Right ventricle myocardium inferior (tissue), 1 donor: Measurements from ENCODE around the gene HMMR. TPM values are rescaled to one million over a fixed set of nuclear protein-coding genes. Genes with fewer than 3 reads are reported as not detected.
"Not testable (repeated sequence)": the region's sequence is repeated elsewhere in the genome, so short reads cannot be mapped to it uniquely, and the experiment has no call there.

Experiments used
- ATAC-seq: fragments of 200-7000 bp; cut with Tn5 transposase; one replicate; pipeline ENCODE4 v1.9.1; 2020; ENCODE audit warnings: mild to moderate bottlenecking, moderate library complexity
- DNase-seq: peaks from one replicate; pipeline ENCODE4 v3.0.0; 2021; ENCODE audit errors: missing footprints
- intact Hi-C: fragments of 100-400 bp; cut with DNase I; formaldehyde crosslinking; loops from one replicate; pipeline ENCODE4 v1.11.0; 2022
- total RNA-seq: library from RNA; stranded (reverse); fragmentation: NEBNext Ultra II Directional; extraction: Animal tissue kit (Norgen Biotek cat#: 25700); gene quantifications from one replicate; pipeline ENCODE4 v1.2.1, GENCODE V29; 2021
- donor health status: DM: no; HTN: yes; CAD: no; lungs with severe emphysema.

Gene HMMR
- total RNA-seq, 1 donor from 2014 or later = 0.92 TPM

DNA sequence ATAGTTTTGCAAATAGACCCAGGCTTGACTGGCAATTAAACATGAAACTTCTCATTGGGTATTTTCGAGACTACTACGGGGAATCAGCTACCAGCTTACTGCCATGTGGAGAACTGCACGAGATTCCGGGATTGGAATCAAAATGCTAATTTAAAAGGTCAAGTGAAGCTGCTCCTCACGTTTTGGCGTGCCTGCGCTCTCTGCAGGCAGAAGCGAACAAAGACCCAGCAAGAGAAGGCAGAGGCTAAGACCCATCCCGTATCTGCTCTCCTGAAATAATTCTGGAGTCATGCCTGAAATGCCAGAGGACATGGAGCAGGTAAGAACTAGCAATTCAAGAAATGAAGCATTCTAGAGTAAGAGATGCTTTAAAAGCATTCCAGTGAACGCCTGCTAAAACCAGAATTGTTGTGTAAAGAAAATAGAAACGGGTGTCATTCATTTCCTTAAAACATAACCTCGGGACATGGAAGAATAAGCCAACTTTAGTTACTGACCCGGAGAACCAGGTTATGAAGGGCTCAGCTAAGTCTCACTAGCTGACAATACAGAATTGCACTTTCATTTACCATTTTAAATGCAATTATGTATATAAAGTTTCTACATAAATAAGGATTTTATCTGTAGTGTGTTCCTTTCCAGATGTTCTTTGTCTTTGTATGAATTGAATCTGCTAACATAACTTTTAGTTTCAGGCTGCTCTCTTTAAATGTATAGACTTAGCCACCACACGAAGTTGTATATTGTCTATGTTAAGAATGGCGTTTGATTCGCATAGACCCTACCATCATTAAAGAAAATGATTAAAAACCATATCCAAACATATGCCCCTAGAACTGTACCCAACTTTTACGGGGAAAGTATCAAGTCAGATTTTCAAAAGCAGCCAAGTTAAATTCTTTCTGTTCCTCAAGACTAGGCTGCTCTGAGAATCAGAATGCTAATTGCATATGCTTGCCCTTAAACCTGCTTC, 43.0 kb downstream of the HMMR start:
- DNase-seq (no peak), ATAC-seq (peak; percentile 17)
- intact Hi-C loops = loop anchor here (2.0 kb wide), 1 partner anchor 67 kb away; the partner anchor contains the start of gene CCNG1

- intact Hi-C loops = no loop called here
- DNase-seq (peak; percentile 57), ATAC-seq (peak; percentile 30)
These were observed 43.9 kb downstream of the HMMR start for GRCh38 chr5:163504079-163504931.

DNA sequence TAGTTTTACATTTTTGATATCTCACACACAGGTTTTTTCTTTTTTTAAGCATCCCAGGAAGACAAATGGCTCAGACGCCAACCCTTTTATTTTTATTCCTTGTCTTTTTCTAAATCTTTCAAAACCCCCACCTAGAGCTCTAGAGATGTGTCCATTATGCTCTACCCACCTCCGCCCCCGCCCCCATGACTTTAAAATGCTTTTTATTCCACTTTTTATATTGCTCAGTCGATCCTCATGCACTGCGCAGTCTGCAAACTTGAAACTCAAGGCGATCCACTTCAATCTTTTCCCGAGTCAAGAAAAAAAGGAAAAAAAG, 44.6 kb downstream of the HMMR start:
- peak; percentile 1 for ATAC-seq
- no peak for DNase-seq
- intact Hi-C loops = loop anchor here (1.0 kb wide), 1 partner anchor 45 kb away; the partner anchor contains the start of genes HMMR and NUDCD2

GRCh38 chr5:163505368-163506094, 45.1 kb downstream of the HMMR start, which contains the start of gene MAT2B:
Gene MAT2B, plus strand, starts transcription at chr5:163505619. Its CDS starts 68 bp downstream, at chr5:163505687.
- DNase-seq (peak; percentile 98), ATAC-seq (peak; percentile 99)
- intact Hi-C loops = loop anchor here (1.0 kb wide), 1 partner anchor 45 kb away; the partner anchor contains the start of genes HMMR and NUDCD2

- DNase-seq (no peak), ATAC-seq (no peak)
- intact Hi-C loops = no loop called here
These were observed 45.6 kb downstream of the HMMR start for GRCh38 chr5:163506095-163506457.

DNA sequence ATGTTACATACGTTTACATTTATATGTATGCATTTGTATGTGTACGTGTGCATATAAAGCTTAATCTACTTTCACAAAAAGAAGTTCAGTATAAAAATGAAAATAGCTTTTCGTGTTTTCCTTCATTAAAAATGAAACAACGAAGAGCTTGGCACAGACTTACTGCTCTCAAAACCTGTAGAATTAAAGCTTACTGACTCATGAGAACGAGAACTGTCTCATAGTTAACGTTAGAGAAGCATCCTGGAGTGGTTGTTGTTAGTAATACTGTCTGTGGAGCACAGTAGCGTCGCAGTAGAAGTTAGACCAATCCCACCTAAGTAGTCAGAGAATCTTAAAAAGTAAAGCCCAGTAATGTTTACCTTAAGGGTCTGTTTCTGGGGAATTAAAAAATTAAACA, 46.3 kb downstream of the HMMR start:
- ATAC-seq (no peak), DNase-seq (no peak)
- intact Hi-C loops = no loop called here

GRCh38 chr5:163508753-163509152, 48.3 kb downstream of the HMMR start:
- intact Hi-C loops = no loop called here
- DNase-seq (no peak), ATAC-seq (no peak)

DNA sequence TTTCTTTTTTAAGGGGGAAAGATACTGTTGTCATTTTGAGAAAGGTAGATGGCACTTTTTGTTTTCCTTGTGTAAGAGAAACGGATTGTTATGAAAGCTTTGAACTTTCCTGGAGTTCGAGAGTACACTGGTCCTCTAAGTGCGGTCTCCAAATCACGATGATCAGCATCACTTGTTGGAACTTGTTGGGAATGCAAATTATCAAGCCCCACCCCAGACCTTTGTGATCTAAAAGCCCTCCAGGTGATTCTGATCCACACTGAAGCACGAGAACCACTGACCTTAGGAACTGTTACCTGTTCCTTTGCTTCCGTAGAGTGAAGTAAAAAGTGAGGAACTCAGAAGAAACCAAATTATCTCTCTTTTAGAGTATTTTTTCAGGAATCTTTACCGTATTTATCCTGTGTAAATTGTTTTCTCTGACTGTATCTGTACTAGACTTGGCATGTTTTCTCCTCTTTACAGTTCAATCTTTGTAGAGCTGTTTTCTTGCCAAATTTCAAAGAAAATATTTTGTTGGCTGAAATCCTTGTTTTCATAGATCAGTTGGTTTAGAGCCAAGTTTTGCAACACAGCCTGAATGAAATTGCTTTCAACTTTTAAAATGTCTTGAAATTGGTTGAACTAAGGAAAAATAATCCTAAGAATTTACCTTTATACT, 49.0 kb downstream of the HMMR start:
- ATAC-seq (no peak), DNase-seq (no peak)
- intact Hi-C loops = no loop called here

DNA sequence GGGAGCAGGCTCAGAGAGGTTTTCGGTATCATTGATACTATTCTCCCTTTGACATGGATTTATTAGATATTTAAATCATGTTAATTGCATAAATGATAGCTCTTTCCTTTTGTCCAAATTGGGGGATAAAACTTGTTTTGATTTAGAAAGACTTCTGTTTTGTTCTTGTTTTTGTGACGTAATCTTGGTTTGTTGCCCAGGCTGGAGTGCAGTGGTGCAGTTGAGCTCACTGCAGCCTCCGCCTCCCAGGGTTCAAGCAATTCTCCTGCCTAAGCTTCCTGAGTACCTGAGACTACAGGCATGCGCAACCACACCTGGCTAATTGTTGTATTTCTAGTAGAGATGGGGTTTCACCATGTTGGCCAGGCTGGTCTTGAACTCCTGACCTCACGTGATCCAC, 52.1 kb downstream of the HMMR start:
- intact Hi-C loops = no loop called here
- ATAC-seq (no peak), DNase-seq (no peak)

DNA sequence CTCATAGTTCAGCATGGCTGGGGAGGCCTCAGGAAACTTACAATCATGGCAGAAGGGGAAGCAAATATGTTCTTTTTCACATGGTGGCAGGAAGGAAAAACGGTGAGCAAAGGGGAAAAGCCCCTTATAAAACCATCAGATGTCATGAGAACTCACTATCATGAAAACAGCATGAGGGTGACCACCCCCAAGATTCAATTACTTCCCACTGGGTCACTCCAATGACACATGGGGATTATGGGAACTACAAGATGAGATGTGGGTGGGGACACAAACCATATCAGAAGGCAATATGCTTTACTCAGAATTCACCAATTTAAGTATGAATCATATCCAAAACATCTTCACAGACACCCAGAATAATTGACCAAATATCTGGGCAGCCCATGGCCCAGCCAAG, 64.7 kb downstream of the HMMR start:
- DNase-seq (no peak), ATAC-seq (no peak)
- intact Hi-C loops = no loop called here

- DNase-seq = no peak
- intact Hi-C loops = no loop called here
- peak; percentile 85 for ATAC-seq
These were observed 69.3 kb downstream of the HMMR start for GRCh38 chr5:163529698-163530097.

DNA sequence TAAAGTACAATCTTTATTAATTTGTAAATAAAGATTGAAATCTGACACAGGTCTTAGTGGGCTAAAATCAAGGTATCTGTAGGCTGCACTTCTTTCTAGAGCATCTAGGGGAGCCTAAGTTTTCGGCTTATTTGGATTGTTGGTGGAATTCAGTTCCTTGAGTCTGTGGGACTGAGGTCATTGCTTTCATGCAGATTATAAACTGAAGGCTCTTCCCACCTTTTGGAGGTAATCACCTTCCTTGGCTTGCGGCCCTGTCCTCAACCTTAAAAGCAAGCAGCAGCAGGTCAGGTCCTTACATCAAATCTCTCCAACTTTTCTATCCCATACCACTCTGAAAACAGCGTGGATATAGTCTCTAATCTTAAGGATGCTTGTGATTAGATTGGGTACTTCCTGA, 70.8 kb downstream of the HMMR start:
- ATAC-seq (no peak), DNase-seq (no peak)
- intact Hi-C loops = no loop called here

DNA sequence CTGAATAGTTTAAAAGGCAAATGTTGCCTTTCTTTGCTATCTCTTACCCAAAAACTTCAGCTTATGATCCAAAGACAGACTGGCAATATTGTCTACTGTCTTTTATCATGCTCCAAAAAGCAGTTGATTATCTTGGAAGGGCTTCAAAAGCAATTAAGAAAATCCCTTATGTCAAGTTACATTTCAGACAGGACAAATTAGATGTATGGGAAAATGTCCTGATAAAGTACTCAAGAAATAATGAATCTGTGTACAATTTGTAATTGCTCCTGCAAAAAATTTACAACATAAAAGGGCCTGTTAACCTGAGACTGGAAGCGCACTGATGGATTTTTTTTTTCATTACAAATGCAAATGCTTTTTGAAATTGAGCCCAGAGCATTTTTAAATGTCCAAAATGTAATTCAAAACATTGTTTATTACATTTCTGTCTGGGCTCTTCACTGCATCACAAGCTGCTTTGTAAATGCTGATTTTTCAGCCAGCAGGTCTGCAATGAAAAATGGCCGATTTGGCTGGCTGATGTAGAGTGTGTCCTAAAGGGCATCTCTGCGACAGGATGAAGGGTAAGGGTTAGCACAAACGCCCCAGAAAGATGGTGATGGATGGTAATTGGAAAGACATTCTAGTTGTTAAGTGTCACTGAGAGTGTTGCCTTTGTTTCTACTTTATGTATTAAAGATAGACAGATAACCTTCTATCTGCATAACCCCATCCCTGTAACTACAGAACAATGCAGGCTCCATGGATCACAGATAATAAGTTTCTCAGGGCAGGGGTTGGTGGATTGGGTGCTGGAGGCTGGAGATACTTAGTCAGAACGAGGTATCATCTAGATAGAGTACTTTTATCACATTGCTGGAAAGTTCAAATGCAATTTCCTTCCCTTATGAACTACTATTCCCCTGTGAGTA, 72.0 kb downstream of the HMMR start:
- intact Hi-C loops = no loop called here

DNA sequence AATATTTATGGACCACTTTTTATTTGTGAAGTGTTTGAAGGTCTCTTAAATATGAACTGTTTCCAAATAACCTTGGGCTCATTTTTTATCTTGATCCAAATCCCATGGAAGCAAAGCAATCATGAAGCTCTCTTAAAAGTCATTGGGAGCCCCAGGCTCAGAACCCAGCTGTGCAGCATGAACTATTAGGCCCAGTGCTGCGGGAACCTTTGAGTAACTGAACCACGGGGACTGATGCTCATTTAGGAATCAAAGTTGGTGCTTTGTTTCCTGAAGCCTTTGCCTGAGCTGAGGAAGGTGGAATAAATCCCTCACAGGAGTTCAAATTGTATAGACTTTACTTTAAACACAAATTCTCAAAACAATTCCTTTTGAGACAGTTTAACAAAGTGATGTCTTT, 72.8 kb downstream of the HMMR start:
- intact Hi-C loops = no loop called here
- ATAC-seq = no peak

More for the DNA sequence above, 72.0 kb downstream of the HMMR start:
- ATAC-seq (no peak), DNase-seq (no peak)

GRCh38 chr5:163534492-163535094, 74.2 kb downstream of the HMMR start:
- ATAC-seq (peak; percentile 80), DNase-seq (no peak)
- intact Hi-C loops = no loop called here

More for the DNA sequence above, 72.8 kb downstream of the HMMR start:
- DNase-seq = no peak

GRCh38 chr5:163535290-163535689, 74.9 kb downstream of the HMMR start:
- intact Hi-C loops = no loop called here
- ATAC-seq (no peak), DNase-seq (no peak)

GRCh38 chr5:163536442-163536841, 76.0 kb downstream of the HMMR start:
- intact Hi-C loops, ATAC-seq, DNase-seq: not testable (repeated sequence)
